RWPE2 (cell line): Measurements from ENCODE around the gene CPD.
A peak's percentile ranks its signal among the peaks of the same experiment; 100 is the strongest.

ENCODE experiments used
- ATAC-seq: fragments of 200-7000 bp; cut with Tn5 transposase; 3 replicates; pipeline ENCODE4 v1.9.1; 2021; ENCODE audit warnings: low read depth
- DNase-seq: peaks from one replicate; pipeline ENCODE4 v3.0.0-alpha.2; 2020; ENCODE audit warnings: low spot score
- H3K27ac ChIP-seq: fragments of 450-650 bp; 2 replicates; pipeline ENCODE4 v1.5.1; 2017; ENCODE audit warnings: mild to moderate bottlenecking; ENCODE audit not compliant: poor library complexity, severe bottlenecking
- H3K27me3 ChIP-seq: fragments of 250-450 bp; sonication (Bioruptor Pico); 2 replicates; pipeline ENCODE4 v1.5.1; 2021; ENCODE audit warnings: mild to moderate bottlenecking, moderate library complexity; ENCODE audit not compliant: insufficient read depth, poor library complexity, severe bottlenecking
- H3K36me3 ChIP-seq: fragments of 250-450 bp; sonication (Bioruptor Pico); 2 replicates; pipeline ENCODE4 v1.5.1; 2020; ENCODE audit warnings: low read depth, mild to moderate bottlenecking, moderate library complexity
- H3K4me1 ChIP-seq: fragments of 250-450 bp; sonication (Bioruptor Pico); 2 replicates; pipeline ENCODE4 v1.5.1; 2021; ENCODE audit warnings: mild to moderate bottlenecking, moderate library complexity; ENCODE audit not compliant: insufficient read depth, poor library complexity, severe bottlenecking
- H3K4me3 ChIP-seq: fragments of 250-450 bp; sonication (Bioruptor Pico); 2 replicates; pipeline ENCODE4 v1.5.1; 2021; ENCODE audit warnings: mild to moderate bottlenecking, moderate library complexity; ENCODE audit not compliant: severe bottlenecking
- H3K9me3 ChIP-seq: fragments of 250-450 bp; sonication (Bioruptor Pico); 2 replicates; pipeline ENCODE4 v1.5.1; 2021; ENCODE audit warnings: mild to moderate bottlenecking, moderate library complexity; ENCODE audit not compliant: severe bottlenecking
- CTCF ChIP-seq: fragments of 450-650 bp; IDR thresholded peaks from one replicate; pipeline ENCODE4 v1.5.1; 2017; ENCODE audit warnings: mild to moderate bottlenecking, moderate library complexity; ENCODE audit not compliant: poor library complexity, severe bottlenecking

CPD gene

GRCh38 chr17:30379903-30380381, 1.2 kb downstream of the CPD start:
- Histone ChIP-seq H3K4me3 (peak overlapping the region; percentile 71), H3K9me3 (no peaks in the 10 kb centered on the region), H3K36me3 (peaks cover 2% of the 10 kb centered on the region; the same call in 1 of the 2 replicates), H3K27ac (no peak overlapping the region), H3K27me3 (no peaks in the 10 kb centered on the region), H3K4me1 (peaks cover 19% of the 10 kb centered on the region)
- DNase-seq (no peak), ATAC-seq (no peak)
- no peak for TF ChIP-seq CTCF

DNA sequence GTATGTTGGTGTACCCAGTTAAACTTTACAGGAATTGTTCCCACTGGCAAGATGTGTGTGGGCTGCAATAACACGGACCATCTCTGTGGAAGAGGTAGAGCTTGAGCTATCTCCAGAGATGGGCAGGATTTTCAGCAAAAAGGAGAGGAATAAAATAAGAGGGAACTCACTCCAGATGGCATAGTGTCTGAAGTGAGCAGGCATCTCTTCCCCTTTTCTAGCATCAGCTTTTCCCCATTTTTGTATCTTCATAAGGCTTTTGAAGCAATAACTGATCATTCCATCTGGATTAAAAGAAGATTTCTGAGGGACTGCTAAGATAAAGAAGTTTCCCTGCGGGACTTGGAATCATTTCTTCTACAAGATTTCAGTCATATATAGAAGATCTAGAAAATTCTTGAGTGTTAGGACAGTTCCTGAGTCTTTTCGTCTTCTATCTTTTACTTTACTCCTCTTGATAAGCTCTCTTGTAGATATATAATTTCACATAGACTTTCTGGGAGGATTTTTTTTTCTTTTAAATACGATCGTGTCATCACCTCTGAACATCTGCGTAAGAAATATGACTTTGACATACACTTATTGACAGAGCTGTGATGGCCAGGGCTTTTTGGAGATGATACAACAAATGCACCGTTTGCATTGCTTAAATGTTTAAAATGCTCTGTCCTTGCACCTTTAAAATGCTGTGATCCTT, 2.1 kb downstream of the CPD start:
- H3K4me1 ChIP-seq = peaks cover 19% of the 10 kb centered on the region
- peaks cover 7% of the 10 kb centered on the region for H3K36me3 ChIP-seq
- no peak for TF ChIP-seq CTCF
- DNase-seq (no peak), ATAC-seq (no peak)
- H3K4me3 ChIP-seq = peak overlapping the region; percentile 71
- no peaks in the 10 kb centered on the region for H3K27me3 ChIP-seq
- no peak overlapping the region for H3K27ac ChIP-seq
- H3K9me3 ChIP-seq = no peaks in the 10 kb centered on the region

- no peak overlapping the region for H3K4me3 ChIP-seq
- no peak for TF ChIP-seq CTCF
- no peaks in the 10 kb centered on the region for H3K27me3 ChIP-seq
- ATAC-seq = no peak
- H3K4me1 ChIP-seq = peaks cover 19% of the 10 kb centered on the region
- peaks cover 13% of the 10 kb centered on the region for H3K36me3 ChIP-seq
- DNase-seq = no peak
- no peaks in the 10 kb centered on the region for H3K9me3 ChIP-seq
- H3K27ac ChIP-seq = no peak overlapping the region
These were observed 2.6 kb downstream of the CPD start for GRCh38 chr17:30381340-30381659.

GRCh38 chr17:30382345-30382744, 3.6 kb downstream of the CPD start:
- Histone ChIP-seq H3K27ac (no peak overlapping the region), H3K36me3 (peaks cover 23% of the 10 kb centered on the region), H3K4me1 (peaks cover 14% of the 10 kb centered on the region), H3K4me3 (no peak overlapping the region), H3K27me3 (no peaks in the 10 kb centered on the region), H3K9me3 (no peaks in the 10 kb centered on the region)
- ATAC-seq (no peak), DNase-seq (no peak)
- no peak for TF ChIP-seq CTCF
